ENCODE results near the gene SCAMP2. TPM values are rescaled to one million over a fixed set of nuclear protein-coding genes. Genes with fewer than 3 reads are reported as not detected.

SCAMP2 gene
- total RNA-seq, 3 donors from 2014 or later (not counting 1 experiment from before 2014, with no cell fraction given): 78.8 to 101 (median 92.8) TPM

DNA sequence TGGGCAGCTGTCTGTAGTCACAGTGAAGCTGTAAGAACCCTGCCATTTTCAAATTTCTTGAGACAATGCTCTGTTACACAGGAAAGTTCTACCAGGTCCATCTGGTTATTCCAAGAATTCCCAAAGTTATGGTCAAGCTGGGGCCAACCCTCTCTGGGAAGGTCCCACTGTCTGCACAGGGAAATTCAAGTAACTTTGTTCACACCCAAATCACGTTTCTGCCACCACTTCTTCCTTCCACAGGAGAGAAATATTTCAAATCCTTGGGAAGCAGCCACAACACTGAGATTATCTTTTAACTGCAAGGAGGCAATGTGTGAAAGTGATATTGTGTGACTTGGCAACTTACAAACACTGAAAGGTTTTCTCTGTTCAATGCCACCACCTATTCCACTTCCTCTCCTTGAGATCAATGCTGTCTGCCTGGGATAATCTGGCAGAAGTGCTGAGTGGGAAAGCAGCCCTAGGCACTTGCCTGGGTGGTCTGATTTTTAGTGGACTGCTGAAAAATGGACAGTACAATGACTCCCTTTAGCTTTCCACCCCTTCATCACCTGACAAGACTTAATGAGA lies 5.6 kb downstream of the SCAMP2 start:
- no peak overlapping the region for H3K4me3 ChIP-seq (ENCODE audit: low read length)
- TF ChIP-seq CTCF (IDR thresholded peaks at IDR 0.05): no peak
- peaks cover 76 to 85% of the 10 kb centered on the region in 2 donors for H3K4me1 Mint-ChIP-seq
- H3K36me3 ChIP-seq (ENCODE audit: control insufficient read depth, insufficient read depth, low read length): peaks cover 3% of the 10 kb centered on the region
- H3K4me3 Mint-ChIP-seq: peak overlapping the region; percentile 72
- intact Hi-C loops (cut with micrococcal nuclease): no loop called here
- WGBS (ENCODE audit: insufficient coverage): 50% methylated on average over 1 of the region's 1 CpG
- H3K4me1 ChIP-seq (ENCODE audit: control insufficient read depth, insufficient read depth, low read length): peaks cover 89% of the 10 kb centered on the region
- no peaks in the 10 kb centered on the region for H3K9me3 ChIP-seq (ENCODE audit: control insufficient read depth, insufficient read depth, low read length)
- DNase-seq: no peak
- no peaks in the 10 kb centered on the region for H3K27me3 Mint-ChIP-seq (ENCODE audit: low read depth in 2 of 2)
- peak overlapping the region; percentile 42 for H3K27ac ChIP-seq (ENCODE audit: low read length)
- H3K27me3 ChIP-seq (ENCODE audit: control insufficient read depth, insufficient read depth, low read length): no peaks in the 10 kb centered on the region
- peak overlapping the region; percentile 83 to 95 for H3K27ac Mint-ChIP-seq
- no peaks in the 10 kb centered on the region for H3K36me3 Mint-ChIP-seq
- no peaks in the 10 kb centered on the region for H3K9me3 Mint-ChIP-seq
- ATAC-seq: no peak

GRCh38 chr15:74866090-74866489 lies 7.1 kb downstream of the SCAMP2 start:
- Histone ChIP-seq H3K27ac (ENCODE audit: low read length) (no peak overlapping the region), H3K4me1 (ENCODE audit: control insufficient read depth, insufficient read depth, low read length) (peaks cover 75% of the 10 kb centered on the region), H3K4me3 (ENCODE audit: low read length) (no peak overlapping the region), H3K27me3 (ENCODE audit: control insufficient read depth, insufficient read depth, low read length) (no peaks in the 10 kb centered on the region), H3K36me3 (ENCODE audit: control insufficient read depth, insufficient read depth, low read length) (peaks cover 3% of the 10 kb centered on the region), H3K9me3 (ENCODE audit: control insufficient read depth, insufficient read depth, low read length) (no peaks in the 10 kb centered on the region)
- ATAC-seq (no peak), DNase-seq (no peak)
- Mint-ChIP-seq H3K36me3 (no peaks in the 10 kb centered on the region), H3K4me1 (peaks cover 70 to 81% of the 10 kb centered on the region in 2 donors), H3K4me3 (peak overlapping the region; percentile 65), H3K9me3 (no peaks in the 10 kb centered on the region), H3K27me3 (ENCODE audit: low read depth in 2 of 2) (no peaks in the 10 kb centered on the region), H3K27ac (peak overlapping the region; percentile 16 to 71)
- intact Hi-C loops (cut with micrococcal nuclease): no loop called here
- 95% methylated on average over 6 of the region's 6 CpGs for WGBS (ENCODE audit: insufficient coverage)
- TF ChIP-seq CTCF (IDR thresholded peaks at IDR 0.05): no peak

DNA sequence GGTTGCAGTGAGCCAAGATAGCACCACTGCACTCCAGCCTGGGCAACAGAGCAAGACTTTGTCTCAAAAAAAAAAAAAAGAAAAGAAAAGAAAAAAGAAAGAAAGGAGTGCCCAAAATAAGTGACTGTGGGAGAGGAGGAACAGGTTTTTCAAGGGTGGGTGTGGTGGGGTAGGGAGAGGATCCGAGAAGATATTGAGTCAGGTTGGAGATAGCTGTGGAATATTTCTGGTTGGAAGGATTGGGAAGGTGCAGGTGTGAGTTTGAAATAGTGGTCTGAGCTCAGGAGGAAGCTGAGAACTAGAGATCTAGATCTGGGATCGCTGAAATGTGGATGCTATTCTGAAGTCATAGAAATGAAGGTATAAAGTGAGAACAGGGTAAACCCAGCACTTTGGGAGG lies 7.8 kb downstream of the SCAMP2 start:
- peaks cover 63 to 74% of the 10 kb centered on the region in 2 donors for H3K4me1 Mint-ChIP-seq
- peak overlapping the region; percentile 16 to 71 for H3K27ac Mint-ChIP-seq
- Histone ChIP-seq H3K4me1 (ENCODE audit: control insufficient read depth, insufficient read depth, low read length) (peaks cover 69% of the 10 kb centered on the region), H3K27ac (ENCODE audit: low read length) (no peak overlapping the region), H3K27me3 (ENCODE audit: control insufficient read depth, insufficient read depth, low read length) (no peaks in the 10 kb centered on the region), H3K9me3 (ENCODE audit: control insufficient read depth, insufficient read depth, low read length) (no peaks in the 10 kb centered on the region), H3K4me3 (ENCODE audit: low read length) (no peak overlapping the region), H3K36me3 (ENCODE audit: control insufficient read depth, insufficient read depth, low read length) (peaks cover 3% of the 10 kb centered on the region)
- TF ChIP-seq CTCF (IDR thresholded peaks at IDR 0.05): no peak
- no peaks in the 10 kb centered on the region for H3K27me3 Mint-ChIP-seq (ENCODE audit: low read depth in 2 of 2)
- no peaks in the 10 kb centered on the region for H3K9me3 Mint-ChIP-seq
- H3K4me3 Mint-ChIP-seq: peak overlapping the region; percentile 59
- ATAC-seq (no peak), DNase-seq (no peak)
- no peaks in the 10 kb centered on the region for H3K36me3 Mint-ChIP-seq
- WGBS (ENCODE audit: insufficient coverage): 76% methylated on average over 2 of the region's 2 CpGs
- intact Hi-C loops (cut with micrococcal nuclease): no loop called here

DNA sequence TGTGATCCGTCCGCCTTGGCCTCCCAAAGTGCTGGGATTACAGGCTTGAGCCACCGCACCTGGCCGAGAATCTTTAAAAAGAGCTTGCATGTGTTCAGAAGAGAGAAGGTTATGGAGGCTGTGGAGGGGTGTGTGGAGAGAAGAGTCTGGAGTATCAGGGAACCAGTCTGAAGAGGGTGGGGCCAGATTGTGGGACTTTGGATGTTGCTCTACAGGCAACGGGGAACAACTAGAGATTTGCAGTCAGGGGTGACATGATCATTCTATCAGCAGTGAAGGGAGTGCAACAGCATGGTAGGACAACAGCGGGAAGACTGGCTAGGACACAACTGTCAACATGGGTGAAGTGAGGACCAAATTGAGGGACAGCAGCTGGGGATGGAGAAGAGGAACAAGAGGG lies 8.9 kb downstream of the SCAMP2 start:
- no peak for DNase-seq
- no peaks in the 10 kb centered on the region for H3K27me3 ChIP-seq (ENCODE audit: control insufficient read depth, insufficient read depth, low read length)
- Mint-ChIP-seq H3K36me3 (no peaks in the 10 kb centered on the region), H3K4me1 (peaks cover 59 to 70% of the 10 kb centered on the region in 2 donors), H3K27me3 (ENCODE audit: low read depth in 2 of 2) (no peaks in the 10 kb centered on the region), H3K9me3 (no peaks in the 10 kb centered on the region), H3K4me3 (peak overlapping the region; percentile 7), H3K27ac (peak overlapping the region; percentile 53 to 86)
- H3K36me3 ChIP-seq (ENCODE audit: control insufficient read depth, insufficient read depth, low read length): peaks cover 3% of the 10 kb centered on the region
- H3K27ac ChIP-seq (ENCODE audit: low read length): no peak overlapping the region
- TF ChIP-seq CTCF (IDR thresholded peaks at IDR 0.05): no peak
- no peak overlapping the region for H3K4me3 ChIP-seq (ENCODE audit: low read length)
- no peak for ATAC-seq
- intact Hi-C loops (cut with micrococcal nuclease): no loop called here
- no peaks in the 10 kb centered on the region for H3K9me3 ChIP-seq (ENCODE audit: control insufficient read depth, insufficient read depth, low read length)
- H3K4me1 ChIP-seq (ENCODE audit: control insufficient read depth, insufficient read depth, low read length): peaks cover 69% of the 10 kb centered on the region
- 83% methylated on average over 6 of the region's 6 CpGs for WGBS (ENCODE audit: insufficient coverage)

Data from natural killer cell (primary cell).